SK-N-DZ (cell line): Measurements from ENCODE around the gene KCNQ1OT1.

Experiments
- DNase-seq: peaks from one replicate; pipeline ENCODE4 v3.0.0-alpha.2; 2015; ENCODE audit warnings: low spot score

KCNQ1OT1 gene

DNA sequence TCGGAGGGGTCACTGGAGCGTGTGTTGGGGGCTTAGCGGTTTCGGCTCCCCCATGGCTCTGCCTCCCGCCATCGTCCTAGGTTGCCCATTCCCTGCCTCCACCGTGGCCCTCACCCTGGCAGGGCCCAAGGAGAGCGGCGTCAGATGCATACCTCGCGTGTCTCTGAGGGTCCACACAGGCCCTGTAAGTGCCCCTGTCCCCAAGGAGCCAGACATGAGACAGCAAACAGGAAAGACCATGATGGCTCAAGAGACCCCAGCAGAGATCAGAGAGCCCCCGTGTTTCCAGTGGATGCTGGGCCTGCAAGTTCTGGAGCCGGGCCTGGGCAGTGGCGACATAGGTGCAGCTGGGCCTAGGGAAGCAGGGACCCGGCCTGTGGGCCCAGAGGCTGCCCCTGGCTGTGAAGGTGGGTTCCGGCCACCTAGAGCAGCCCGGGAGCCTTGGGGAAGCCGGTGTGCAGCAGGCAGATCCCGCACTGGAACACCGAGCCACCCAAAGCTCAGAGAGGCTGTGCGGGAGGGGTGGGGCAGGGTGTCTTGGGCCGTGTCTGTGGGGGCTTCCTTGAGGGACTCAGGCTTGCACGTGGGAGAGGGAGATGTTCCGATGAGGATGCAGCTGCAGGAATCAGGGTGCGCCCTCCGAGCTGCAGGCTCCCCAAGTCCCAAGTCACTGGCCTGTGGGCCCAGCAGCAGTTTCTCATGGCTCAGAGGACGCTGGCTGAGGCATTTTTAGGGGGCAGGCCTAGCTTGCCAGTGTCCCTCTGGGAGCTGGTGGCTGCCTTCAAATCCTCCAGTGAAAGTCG lies 126.4 kb downstream of the KCNQ1OT1 start:
- no peak for DNase-seq

DNA sequence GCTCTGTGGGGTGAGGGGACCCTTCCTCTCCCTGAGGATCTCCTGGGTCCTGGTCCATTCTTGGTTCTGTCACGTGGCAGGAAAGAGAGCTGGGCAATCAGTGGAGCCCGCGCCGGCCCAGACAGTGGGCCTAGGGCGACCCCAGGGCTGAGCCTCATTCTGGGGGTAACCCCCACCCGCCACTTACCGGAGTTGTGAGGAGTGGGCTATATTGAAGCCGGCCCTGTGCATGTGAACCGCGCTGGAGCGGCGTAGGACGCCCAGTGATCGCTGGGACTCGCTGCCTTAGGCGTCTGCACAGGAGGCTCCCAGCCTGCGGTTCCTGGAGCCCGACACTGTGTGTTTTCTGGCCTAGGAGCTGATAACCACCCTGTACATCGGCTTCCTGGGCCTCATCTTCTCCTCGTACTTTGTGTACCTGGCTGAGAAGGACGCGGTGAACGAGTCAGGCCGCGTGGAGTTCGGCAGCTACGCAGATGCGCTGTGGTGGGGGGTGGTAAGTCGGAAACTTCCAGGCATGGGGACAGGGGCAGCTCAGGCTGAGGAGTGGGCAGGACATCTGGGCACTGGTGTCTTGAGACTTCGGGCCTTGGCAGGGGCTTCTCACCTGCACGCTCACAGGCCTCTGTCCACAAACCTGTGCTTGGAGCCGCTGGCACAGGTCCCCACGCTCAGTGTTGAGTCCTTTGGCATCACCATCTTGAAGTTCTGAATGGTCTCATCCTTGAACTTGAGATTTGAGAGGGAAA lies 127.1 kb downstream of the KCNQ1OT1 start:
- no peak for DNase-seq

DNA sequence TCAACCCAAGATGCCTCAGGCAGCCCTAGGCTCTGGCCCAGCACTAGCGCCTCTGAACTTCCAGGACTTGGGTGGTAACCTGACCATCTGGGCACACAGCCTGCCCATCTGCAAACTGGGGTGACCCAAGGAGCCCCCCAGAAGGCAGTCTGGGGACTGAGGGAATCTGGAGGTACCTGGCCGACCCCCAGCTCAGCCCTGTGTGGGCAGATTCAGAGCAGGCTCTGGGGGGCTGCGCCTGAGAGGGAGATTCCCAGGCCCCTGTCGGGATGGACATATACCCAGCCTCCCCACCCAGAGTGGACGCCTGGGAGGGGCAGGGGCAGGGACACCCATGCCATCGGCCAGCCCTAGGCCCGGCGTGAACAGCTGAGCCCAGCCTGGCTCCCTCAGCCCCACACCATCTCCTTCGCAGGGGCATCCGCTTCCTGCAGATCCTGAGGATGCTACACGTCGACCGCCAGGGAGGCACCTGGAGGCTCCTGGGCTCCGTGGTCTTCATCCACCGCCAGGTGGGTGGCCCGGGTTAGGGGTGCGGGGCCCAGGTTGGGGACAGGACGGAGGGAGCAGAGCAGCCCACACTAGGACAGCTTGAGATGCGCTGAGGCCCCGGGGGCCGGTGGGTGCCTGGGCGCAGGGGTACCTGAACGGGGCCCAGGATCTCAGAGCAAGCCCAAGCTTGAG lies 128.1 kb downstream of the KCNQ1OT1 start:
- no peak for DNase-seq

DNA sequence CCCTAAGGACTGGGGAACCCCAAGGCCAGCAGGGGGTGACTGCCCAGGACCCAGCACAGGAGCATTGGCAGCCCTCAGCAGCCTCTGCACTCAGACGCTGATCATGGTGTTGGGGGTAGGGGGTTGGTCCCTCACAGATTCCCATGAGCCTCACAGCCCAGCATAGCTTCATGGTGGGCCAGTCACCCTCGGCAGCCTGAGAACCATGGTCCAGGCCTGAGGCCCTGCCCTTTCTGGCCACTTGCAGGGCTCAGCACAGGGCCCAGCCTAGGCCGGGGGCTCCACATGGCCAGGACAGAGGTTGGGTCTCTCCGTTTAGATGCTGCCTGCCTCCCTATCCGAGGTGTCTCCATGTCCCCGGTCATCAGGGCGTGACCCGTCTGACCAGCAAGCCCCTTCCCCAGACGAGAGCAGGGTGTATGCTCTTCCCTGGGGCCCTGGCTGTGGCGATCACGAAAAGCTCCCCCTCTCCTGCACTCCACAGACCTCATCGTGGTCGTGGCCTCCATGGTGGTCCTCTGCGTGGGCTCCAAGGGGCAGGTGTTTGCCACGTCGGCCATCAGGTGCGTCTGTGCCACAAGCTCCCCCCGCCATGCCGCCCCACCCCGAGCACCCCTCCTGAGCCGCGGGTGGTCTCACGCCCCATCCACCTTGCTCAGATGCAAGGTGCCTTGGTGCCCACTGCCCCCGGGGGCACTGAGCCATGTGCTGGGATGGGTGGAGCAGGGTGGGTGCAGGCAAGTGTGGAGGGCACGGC lies 128.8 kb downstream of the KCNQ1OT1 start:
- DNase-seq, result no peak

DNA sequence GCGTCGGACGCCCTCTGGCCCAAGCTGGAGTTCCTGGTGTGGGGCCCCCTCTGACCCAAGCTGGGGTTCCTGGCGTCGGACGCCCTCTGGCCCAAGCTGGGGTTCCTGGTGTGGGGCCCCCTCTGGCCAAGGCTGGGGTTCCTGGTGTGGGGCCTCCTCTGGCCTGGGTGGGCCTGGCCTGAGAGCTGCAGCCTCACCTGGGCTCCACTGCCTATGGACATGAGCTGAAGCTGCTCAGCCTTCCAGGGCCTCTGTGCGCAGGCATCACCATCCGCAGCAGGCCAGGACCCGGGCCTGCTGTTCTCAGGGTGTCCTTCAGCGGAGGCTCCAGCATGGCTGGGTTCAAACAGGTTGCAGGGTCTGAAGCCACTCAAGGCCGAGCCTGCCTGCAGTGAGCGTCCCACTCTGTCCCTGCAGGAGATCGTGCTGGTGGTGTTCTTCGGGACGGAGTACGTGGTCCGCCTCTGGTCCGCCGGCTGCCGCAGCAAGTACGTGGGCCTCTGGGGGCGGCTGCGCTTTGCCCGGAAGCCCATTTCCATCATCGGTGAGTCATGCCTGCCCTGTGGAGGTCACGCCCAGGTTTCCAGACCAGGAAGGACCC lies 129.5 kb downstream of the KCNQ1OT1 start:
- no peak for DNase-seq

DNA sequence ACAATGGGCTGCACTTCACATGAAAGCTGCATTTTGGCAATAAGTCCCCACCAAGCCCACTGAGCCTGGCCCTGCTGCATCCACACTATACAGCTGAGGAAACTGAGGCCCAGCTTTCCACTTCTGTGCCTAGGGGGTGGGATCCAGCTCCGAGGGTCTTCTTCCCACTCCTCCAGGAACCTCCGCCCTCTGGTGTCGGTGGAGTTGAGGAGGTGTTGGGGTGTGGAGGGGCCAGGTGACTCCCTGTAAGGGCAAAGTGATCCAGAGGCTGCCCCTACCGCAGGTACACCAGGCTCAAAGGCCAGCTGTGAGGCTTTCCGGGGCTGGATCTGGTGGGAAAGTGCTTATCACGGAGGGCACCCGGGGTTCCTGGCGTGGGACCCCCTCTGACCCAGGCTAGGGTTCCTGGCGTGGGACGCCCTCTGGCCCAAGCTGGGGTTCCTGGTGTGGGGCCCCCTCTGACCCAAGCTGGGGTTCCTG lies 130.0 kb downstream of the KCNQ1OT1 start:
- no peak for DNase-seq

DNA sequence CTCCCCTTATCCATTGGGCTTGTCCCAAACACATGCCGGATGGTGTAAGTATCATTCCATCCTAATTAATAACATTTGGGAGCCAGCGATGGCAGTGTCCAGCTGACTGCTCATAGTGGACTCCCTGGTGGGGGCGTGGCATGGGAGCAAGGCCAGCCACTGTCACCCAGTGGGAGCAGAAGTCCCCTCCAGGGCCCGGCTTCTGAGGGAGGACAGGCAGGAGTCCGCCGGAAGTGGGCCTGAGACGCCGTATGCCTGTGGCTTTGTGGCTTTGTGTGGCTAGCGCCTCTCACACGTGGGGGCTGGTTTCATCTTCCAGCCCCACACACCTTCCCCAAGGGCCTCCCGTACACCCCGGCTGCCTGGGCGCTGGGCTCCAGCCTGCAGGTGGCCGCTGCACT lies 130.5 kb downstream of the KCNQ1OT1 start:
- no peak for DNase-seq

DNA sequence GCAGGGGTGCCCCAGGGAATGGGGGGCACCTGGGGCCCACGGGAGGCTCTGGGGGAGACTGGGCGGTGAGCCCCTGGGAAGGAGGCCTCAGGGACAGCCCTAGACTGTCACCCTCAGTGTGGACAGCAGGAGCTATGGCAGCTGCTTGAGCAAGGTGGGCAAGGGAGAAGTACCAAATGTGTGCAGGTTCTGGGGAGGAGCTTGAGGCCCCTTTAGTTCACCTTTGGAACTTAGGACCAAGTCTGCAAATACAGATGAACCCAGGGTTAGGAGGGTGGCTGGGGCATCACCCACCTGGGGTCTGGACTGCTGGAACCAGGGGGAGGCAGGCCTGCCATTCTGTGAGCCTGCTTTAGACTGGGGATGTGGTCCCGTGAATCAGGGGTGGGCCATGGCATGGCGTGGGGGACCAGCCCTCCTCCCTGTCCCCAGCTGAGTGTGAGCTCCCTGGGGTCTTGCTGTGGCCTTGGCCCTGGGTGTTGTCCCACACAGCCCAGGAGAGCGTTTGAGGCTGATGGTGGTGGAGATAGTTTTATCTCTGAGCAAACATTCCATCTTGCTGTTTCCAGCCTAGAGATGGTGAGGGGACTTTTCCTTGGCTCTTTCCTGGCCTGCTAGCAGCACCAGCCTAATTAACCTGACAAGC lies 132.6 kb downstream of the KCNQ1OT1 start:
- DNase-seq, result no peak

DNA sequence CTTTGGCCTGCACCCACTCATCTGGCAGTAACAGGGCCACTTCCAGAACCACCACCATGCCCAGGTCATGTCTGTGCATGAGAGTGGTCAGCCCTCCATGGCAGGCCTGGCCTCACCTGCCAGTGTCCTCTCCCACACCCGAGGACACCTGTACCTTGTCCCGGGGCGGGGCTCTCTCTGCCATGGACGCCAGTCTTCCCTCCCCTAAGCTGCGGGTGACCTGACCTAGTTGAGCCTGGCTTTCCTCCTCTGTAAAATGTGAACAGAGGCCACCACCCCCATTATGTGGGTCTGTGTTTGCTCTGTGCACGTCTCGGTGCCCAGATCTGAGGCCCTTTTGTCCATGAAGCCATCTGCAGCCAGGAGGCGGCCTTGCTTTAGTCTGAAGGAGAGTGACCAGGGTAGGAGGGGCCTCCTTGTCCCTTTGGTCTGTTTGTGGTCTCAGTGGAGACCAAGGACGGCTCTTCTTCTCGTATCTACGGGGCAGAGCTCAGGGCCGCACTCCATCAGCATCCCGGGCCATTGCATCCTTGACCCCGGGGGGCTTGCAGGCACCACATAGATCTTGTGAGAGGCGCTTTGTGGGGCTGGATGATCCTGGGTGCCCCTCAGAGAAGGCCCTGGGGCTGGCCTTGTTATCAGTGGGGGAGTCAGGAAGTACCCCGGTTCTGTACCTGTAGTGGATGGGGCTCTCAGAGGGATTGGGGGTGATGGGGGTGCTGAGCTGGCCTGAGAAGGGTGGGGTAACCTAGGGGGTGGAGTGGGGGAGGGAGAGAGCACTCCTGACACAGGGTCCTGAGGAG lies 133.4 kb downstream of the KCNQ1OT1 start:
- no peak for DNase-seq

DNA sequence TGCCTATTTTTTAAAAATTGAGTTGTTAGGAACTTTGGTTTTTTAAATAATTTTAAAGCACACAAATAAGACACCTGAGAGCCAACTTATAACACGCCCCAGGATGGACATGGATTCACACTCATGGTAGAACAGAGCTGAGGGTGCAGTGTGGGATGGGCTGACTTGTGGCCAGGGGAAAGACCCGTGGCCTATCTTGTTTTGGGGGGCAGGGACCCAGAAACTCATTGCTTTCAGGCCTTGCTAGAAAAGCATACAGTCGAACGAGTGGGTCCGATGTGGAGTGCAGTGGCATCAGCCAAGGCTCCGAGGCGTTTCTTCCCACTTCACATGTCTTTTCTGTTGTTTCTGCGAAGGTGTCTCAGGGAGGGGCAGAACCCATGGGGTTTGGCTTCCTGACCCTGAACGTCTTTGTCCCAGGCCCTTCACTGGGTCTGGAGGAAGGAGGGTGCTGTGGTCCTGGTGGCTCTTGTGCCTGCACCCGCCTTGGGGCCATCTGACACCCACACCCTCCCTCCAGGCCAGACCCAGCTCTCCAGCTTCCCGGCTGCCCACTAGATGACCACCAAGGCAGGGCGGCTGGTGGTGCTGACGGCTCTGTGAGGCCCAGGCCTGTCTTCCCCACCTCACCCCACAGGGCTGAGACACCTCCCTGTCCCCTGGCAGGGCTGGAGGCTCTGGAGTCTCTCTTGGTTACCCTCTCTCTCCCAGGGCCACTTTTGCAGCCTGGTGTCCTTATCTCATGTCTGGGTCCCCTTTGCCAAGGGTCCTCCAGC lies 134.2 kb downstream of the KCNQ1OT1 start:
- DNase-seq, result no peak

DNA sequence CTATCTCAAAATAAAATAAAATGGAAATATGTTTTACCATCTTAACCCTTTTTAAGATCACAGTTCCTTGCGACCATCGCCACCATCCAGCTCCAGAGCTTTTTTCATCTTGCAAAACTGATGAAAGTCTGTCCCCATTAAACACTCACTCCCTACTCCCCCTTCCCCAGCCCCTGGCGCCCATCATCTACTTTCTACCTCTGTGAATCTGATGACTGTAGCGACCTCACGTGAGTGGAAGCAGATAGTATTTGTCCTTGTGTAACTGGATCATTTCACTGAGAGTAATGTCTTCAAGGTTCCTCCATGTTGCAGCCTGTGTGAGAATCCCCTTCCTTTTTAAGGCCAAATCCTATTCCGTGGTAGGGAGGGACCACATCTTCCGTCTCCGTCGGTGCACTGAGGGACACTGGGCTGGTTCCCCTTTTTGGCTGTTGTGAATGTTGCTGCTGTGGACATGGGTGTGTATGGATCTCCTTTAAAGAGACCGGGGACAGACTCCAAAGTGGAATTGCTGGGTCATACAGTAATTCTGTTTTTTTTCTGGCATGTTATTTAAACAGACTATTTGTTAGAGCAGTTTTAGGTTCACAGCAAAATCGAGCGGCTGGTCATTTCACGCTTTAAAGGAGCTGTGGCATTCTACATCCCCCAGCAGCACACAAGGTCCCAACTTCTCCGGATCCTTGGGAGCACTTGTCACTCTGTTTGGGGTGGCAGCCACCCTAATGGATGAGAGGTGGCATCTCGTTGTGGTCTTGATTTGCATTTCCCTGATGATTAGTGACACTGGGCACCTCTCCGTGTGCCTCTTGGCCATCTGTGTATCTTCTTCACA lies 135.0 kb downstream of the KCNQ1OT1 start:
- DNase-seq, result no peak

DNA sequence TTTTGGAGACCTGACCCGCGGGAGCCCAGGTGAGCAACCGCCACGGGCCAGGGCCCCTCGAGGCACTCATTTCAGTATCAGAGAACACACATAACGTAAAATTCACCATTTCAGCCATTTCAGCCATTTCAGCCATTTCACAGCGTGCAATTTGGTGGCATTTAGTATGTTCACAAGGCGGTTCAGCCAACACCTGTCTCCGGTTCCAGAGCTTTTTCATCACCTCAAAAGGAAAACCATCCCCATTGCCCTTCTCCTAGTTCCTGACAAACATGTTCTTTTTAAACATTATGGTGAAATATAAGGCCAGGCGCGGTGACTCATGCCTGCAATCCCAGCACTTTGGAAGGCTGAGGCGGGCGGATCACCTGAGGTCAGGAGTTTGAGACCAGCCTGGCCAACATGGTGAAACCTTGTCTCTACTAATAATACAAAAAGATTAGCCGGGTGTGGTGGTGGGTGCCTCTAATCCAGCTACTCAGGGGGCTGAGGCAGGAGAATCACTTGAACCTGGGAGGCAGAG lies 135.7 kb downstream of the KCNQ1OT1 start:
- no peak for DNase-seq

DNA sequence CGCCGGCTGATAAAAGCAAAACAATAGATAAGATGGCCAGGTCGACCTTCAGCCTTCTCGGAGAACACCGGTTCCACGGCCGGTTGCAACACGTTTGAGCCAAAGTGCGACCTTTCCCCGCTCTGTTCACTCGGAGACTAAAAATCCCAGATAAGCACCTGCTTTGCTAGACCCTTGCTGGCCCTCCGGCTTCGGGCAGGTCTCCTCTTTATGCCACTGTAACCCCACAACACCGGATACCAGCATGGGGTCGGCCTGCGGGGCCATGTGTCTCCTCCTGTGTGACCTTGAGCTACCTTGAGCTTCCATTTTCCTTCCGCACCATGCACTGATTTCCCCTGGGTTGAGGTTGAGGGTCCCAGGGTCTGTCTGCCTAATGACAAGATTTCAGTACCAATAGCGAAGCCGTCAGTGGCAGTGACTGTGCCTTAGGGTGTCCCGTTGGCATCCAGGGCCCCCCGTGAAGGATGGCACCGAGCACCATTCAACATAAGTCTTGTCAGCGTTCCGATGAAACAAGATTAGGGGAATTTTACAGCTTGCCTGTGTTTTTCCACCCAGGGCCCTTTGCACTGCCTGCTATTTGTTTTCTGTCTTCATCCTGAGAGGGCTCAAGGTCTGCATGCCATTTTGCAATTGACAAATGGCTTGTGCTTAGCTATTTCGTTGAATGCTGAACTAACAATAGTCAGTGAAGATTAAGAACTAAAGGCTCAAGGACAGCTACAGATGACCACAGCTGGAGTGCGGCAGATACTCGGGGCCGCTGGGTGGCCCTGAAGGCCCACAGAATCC lies 136.4 kb downstream of the KCNQ1OT1 start:
- no peak for DNase-seq

DNA sequence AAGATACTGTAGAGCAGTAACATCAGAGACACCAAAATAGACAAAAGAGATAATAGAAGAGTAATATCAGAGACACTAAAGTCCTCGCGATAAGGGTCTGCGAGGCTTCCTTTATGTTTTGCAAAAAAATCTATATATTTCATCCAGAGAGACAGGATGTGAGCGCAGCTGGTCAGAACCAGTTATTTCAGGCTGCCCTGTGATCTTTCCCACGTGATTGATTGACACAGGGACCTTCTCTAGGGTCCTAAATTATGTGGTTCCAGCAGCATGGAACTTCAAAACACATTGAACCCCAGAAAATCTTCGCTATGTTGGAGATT lies 136.9 kb downstream of the KCNQ1OT1 start:
- no peak for DNase-seq

DNA sequence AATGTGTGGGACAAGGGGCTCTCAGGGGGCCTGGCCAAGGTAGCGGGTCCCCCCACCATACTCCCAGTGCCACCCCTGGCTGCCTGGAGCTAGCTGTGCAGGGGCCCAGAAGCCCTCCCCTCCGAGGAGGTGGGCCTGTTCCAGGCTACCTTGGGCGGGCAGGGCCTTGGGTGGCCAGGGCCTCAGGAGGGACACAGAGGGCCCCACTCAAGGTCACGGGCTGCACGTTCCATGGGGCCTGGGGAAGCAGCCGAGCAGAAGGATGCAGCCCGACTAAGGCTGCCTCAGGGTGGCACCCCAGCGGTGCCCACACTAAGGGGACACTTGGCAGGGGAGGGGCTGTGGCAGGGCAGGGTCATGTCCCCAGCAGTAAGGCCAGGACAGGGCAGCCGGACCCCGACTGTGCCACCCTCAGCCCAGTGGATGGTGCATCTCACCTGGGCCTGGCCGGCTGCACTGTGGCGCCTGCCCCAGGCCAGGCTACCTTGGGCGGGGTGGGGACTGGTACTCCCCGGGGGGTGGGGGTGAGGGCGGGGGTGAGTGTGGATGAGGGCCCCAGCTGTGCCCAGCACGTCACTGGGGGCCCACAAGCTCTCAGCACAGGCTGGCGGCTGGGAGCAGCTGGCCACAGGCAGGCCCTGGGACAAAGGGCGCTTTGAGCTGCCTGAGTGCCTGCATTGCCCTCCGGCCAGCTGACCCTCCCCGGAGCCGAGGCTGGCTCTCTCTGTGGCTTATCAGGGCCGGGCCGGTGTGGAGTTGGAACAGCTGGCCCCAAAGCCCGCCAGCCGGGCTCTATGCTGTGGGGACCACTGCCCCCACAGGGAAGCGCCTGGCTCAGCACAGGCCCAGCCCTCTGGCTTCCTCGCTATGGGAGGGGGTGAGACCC lies 137.9 kb downstream of the KCNQ1OT1 start:
- no peak for DNase-seq
